A549 (cell line): ENCODE results near the gene CDYL.

Source experiments
- BHLHE40 ChIP-seq: IDR thresholded peaks from 2 replicates; pipeline ENCODE4 v1.6.1; 2012; ENCODE audit warnings: low read depth, low read length, inconsistent platforms
- CTCF ChIP-seq: fragments of >200 bp; sonication (Bioruptor Twin); formaldehyde crosslinking; IDR thresholded peaks from 3 replicates; pipeline ENCODE4 v1.5.1; 2016
- JUN ChIP-seq, 2 experiments: fragments of >200 bp; sonication (Bioruptor Twin); formaldehyde crosslinking; IDR thresholded peaks; 2 replicates in 1 of 2; 3 replicates in 1 of 2; pipeline ENCODE4 v1.6.1; 2016 to 2017
- NFE2L2 ChIP-seq: fragments of 150-350 bp; conservative IDR thresholded peaks from 2 replicates; pipeline ENCODE4 v1.6.1; 2014; ENCODE audit warnings: low read length
- SREBF2 ChIP-seq: fragments of 450-650 bp; IDR thresholded peaks from 2 replicates; pipeline ENCODE4 v1.6.1; 2014; ENCODE audit warnings: mild to moderate bottlenecking, moderate library complexity
- ZNF302 ChIP-seq: fragments of 250-450 bp; sonication (Bioruptor Pico); IDR thresholded peaks from 2 replicates; pipeline ENCODE4 v1.9.0; 2021; ENCODE audit warnings: inconsistent platforms, mild to moderate bottlenecking, moderate library complexity

DNA sequence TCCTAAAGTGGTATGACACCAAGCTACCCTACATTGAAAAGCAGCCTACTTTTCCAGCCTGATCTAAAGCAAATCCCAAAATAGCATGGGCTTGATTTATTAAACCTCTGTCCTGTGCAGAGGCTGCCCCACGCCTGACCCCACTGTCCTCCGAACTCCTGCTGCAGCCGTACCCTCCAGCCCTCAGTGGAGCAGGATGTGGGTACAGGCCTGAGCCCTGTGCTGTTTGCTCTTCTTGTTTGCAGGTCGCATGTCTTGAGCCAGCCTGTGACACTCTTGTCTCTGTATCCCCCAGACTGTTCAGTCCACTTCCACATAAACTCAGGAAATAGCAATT, 166.4 kb downstream of the CDYL start:
- TF ChIP-seq BHLHE40 (no peak), JUN (IDR thresholded peaks at IDR 0.05) (no peak), NFE2L2 (no peak), ZNF302 (CRISPR knock-in tag) (no peak), SREBF2 (no peak), CTCF (no peak)
